Neural progenitor cell (in vitro differentiated cells): ENCODE measurements around the gene ERC2.

Source experiments
- CTCF ChIP-seq: fragments of 200-600 bp; sonication (generic); IDR thresholded peaks from 2 replicates; pipeline ENCODE4 v1.5.1; 2017; ENCODE audit warnings: antibody characterized with exemption, mild to moderate bottlenecking
- EZH2 ChIP-seq: fragments of 200-600 bp; sonication (generic); IDR thresholded peaks from 2 replicates; pipeline ENCODE4 v1.6.1; 2017; ENCODE audit warnings: antibody characterized with exemption, mild to moderate bottlenecking, moderate library complexity
- EZH2phosphoT487 ChIP-seq: fragments of 200-600 bp; sonication (generic); IDR thresholded peaks from 2 replicates; pipeline ENCODE4 v1.6.1; 2017; ENCODE audit warnings: antibody characterized with exemption

- TF ChIP-seq CTCF = peak; percentile 50
- no peak for TF ChIP-seq EZH2
- TF ChIP-seq EZH2phosphoT487 = no peak
These were observed 590.6 kb downstream of the ERC2 start for GRCh38 chr3:55877703-55878102.
